ENCODE results near the gene KRT7.

Gene KRT7

DNA sequence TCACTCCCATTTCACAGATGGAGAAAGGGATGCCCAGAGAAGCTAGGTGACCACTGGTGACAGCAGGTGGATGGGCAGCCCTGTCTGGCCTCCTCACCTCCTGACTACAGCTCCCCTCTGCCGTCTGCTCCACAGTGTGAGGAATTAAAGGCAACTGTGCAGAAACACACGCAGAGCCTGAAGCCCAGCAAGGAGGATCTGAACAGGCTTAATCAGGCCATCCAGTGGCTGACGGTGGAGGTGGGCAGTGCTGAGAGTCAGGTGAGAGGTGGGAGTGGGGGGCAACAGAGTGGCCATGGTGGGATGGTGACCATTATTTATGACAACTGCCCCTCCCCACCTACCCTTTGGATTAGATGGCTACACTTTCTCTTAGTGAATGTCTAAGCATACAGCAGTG is 42.6 kb downstream of the KRT7 start:
- no peak for DNase-seq (ENCODE audit: low read depth)

DNA sequence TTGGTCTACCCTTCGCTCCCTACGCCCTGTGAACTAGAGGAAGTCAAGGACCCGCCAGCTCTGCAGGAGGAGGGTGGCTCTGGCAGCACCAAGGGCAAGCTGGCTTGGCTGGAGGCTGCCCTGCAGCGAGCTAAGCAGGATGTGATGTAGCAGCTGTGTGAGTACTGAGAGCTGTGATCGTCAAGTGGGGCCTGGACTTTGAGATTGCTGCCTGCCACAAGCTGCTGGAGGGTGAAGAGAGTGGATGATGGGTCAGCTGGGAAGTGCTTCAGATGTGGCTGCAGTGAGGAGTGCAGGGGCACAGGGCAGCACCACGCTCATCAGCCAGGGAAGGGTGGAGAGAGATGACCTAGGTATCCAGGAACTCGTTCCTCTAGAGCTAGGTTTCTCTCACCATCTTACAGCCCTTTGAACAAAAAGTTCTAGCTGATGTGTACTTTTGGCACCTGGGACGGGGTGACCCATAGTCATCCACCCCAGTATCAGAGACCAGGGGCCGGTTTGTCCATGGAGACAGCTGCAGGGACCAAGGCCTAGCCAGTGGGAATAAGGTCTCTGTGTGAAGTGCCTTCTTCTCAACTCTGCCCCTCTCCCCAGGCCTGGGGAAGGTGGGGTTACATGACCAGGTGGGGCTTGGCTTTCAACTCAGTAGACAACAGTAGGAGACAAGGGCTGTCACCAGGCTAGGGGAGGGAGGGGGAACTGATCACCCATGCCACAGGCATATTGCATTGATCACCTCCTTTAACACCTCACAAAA is 44.6 kb downstream of the KRT7 start:
- no peak overlapping the region for H3K4me3 ChIP-seq (ENCODE audit: low read depth, low read length)
- TF ChIP-seq, protein P1, sequence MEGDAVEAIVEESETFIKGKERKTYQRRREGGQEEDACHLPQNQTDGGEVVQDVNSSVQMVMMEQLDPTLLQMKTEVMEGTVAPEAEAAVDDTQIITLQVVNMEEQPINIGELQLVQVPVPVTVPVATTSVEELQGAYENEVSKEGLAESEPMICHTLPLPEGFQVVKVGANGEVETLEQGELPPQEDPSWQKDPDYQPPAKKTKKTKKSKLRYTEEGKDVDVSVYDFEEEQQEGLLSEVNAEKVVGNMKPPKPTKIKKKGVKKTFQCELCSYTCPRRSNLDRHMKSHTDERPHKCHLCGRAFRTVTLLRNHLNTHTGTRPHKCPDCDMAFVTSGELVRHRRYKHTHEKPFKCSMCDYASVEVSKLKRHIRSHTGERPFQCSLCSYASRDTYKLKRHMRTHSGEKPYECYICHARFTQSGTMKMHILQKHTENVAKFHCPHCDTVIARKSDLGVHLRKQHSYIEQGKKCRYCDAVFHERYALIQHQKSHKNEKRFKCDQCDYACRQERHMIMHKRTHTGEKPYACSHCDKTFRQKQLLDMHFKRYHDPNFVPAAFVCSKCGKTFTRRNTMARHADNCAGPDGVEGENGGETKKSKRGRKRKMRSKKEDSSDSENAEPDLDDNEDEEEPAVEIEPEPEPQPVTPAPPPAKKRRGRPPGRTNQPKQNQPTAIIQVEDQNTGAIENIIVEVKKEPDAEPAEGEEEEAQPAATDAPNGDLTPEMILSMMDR (IDR thresholded peaks at IDR 0.05; ENCODE audit: insufficient read depth, low read depth, low read length, missing control alignments): no peak
- no peak for DNase-seq (ENCODE audit: low read depth)

More for the DNA sequence above, 42.6 kb downstream of the KRT7 start:
- TF ChIP-seq, protein P1 (IDR thresholded peaks at IDR 0.05; ENCODE audit: insufficient read depth, low read depth, low read length, missing control alignments): no peak
- H3K4me3 ChIP-seq (ENCODE audit: low read depth, low read length): no peak overlapping the region

DNA sequence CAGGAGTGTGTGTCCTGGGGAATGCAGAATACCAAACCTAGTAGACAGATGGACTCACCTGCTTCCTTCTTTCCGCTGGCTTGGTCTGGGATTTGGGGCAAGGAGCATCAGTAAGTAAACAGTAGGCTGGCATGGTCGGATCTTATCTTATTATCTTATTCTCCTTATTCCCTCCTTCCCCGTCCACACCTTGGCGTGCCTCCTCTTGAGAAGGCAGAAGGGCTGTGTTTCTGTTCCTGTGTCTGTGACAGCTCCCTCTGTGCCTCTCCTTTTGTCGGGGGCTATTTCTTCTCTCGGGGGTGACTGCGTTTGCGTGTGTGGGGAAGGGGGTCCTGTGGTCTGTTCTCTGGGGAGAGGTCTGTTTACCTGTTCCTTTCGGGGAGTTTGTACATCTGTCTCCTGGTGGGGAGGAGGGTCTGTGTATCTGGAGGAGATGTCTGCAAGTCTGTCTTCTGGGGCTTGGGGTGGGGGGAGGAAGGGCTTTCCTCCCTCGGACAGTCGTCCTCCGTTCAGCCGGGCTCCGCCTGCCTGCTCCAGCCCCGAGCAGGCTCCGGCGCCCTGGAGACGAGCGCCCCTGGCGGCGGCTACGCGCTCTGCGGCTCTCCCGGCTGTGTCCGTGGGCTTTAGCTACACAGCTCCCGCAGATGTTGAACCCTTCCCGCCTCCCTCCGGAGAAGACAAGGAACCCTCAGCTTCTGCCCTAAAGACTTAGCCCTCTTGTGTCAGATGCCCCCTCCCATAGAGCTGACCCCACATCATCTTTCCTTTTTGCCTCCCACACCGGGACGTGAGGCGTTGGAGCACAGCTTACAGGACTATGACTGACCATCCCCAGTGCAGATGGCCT is 45.8 kb downstream of the KRT7 start:
- DNase-seq (ENCODE audit: low read depth): peak; percentile 70
- TF ChIP-seq, protein P1 (IDR thresholded peaks at IDR 0.05; ENCODE audit: insufficient read depth, low read depth, low read length, missing control alignments): peak; percentile 99
- H3K4me3 ChIP-seq (ENCODE audit: low read depth, low read length): no peak overlapping the region

DNA sequence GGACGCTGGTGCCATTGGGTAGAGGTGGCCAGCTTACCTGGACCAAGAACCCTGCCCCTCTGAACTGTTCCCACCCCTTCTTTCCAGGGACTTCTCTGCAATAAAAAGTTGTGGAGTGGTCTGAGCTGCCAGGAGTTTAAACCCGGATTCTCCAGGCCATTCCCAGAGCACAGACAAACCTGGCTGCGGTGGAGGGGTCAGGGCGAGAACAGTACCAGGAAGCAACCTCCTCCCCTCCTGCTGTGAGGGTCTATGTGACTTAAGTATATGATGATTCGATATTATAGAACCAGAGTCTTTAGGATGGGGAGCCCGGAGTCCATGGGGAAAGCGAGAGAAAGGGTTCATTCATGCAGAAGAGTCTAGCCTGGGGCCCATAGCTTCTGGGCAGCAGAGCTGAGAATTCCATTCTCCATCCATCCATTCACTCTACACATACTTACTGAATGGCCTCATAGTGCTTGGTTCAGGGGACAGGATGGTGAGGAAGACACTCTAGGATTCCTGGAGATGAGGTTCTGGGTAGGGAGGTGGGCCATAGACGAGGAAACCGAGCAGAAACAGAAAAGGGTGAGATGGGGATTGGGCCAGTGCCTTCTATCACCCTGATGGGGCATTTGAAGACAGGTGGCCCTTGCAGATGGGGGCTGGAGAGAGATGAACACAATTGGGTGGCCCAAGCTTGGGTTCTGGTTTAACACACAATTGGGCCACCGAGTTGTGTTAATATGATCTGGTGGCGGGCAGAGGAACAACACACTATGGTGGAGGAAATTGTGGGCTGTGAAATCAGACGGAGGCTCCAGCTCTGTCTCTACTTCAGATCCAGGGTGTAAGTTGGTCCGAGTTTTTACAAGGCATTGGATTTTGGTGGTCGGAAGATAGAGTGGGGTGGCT is 46.6 kb downstream of the KRT7 start:
- H3K4me3 ChIP-seq (ENCODE audit: low read depth, low read length): no peak overlapping the region
- no peak for DNase-seq (ENCODE audit: low read depth)
- TF ChIP-seq, protein P1 (IDR thresholded peaks at IDR 0.05; ENCODE audit: insufficient read depth, low read depth, low read length, missing control alignments): no peak

DNA sequence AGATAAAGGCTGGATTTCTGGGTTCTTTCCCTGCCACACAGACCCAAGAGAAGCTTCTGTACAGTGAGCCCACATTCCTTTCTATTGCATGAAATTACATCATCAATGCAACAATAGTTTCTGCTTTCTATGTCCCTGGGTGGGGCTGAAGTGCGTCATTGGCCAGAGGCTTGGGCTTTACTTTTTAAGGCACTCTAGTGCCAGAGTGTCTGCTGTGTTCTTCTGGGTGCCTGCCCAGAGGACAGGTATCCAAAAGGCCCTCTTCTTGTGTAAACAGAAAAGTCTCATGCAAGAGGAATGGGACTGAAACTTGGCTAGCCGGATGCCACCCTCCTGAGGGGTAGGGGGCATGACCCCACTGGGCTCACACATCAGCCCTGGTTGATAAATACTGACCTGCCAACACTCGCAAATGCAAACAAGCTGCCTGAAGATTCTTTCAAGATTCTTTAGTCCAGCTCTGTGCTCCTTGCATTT is 47.3 kb downstream of the KRT7 start:
- TF ChIP-seq, protein P1 (IDR thresholded peaks at IDR 0.05; ENCODE audit: insufficient read depth, low read depth, low read length, missing control alignments): no peak
- no peak for DNase-seq (ENCODE audit: low read depth)
- H3K4me3 ChIP-seq (ENCODE audit: low read depth, low read length): no peak overlapping the region

DNA sequence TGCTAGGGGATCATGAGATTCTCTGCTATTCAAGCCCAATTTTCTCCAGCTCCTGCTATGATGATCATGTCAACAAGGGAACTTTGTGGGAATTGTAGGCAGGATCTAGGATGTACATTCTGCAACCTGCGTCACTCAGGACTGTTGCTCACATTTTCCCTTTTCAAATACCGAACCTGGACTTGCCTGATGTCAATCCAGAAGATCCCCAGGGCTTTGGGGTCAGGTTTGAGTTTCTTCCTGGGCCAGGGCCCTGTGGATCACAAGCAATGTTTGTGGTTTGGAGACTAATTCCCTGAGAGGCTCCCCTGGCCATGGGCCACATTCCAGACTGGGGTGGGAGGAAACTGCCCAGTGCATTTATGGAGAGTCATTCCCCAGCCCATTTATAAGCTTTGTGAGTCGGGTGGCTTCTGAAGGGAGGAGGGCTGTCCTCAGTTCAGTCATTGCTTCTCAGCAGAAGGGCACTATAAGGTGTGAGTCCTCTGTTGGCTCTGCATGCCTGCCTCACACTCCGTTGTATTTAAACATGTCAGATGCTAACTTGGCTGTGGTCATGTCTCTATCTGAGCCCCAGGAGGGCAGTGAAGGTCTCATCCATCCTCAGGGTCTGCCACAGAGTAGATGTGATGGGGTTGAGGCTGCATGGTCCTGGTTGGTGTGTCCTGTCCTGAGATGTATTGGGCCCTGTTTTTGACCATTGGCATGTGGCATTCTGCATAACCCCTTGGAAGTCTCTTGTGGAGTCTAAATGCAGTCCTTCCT is 47.9 kb downstream of the KRT7 start:
- DNase-seq (ENCODE audit: low read depth): no peak
- TF ChIP-seq, protein P1 (IDR thresholded peaks at IDR 0.05; ENCODE audit: insufficient read depth, low read depth, low read length, missing control alignments): no peak
- no peak overlapping the region for H3K4me3 ChIP-seq (ENCODE audit: low read depth, low read length)

All from GM12865 (cell line).